HCT116 (cell line): Measurements from ENCODE around the gene ACOX3. TPM values are rescaled to one million over a fixed set of nuclear protein-coding genes. Genes with fewer than 3 reads are reported as not detected.

ENCODE experiments used
- ATAC-seq: fragments of 200-7000 bp; cut with Tn5 transposase; 2 replicates; pipeline ENCODE4 v1.9.1; 2020; ENCODE audit warnings: mild to moderate bottlenecking, moderate library complexity
- BruUV-seq: library from RNA; stranded (reverse); fragments of 400-500 nt; replicated peaks from 2 replicates; lab custom pipeline; 2021; lab: Mats Ljungman, UMichigan
- CTCF ChIA-PET: fragments of 300-600 bp; sonication (Branson Sonifier 250); formaldehyde crosslinking; loops from one replicate; lab custom pipeline; 2021; ENCODE audit warnings: antibody characterized with exemption; lab: Charles Lee
- POLR2A ChIA-PET: fragments of 300-600, 350-600 bp; sonication (Branson Sonifier 250); formaldehyde crosslinking; loops from one replicate; lab custom pipeline; 2021; ENCODE audit warnings: antibody characterized with exemption; lab: Charles Lee
- RAD21 ChIA-PET, 2 experiments: fragments of 300-600 bp; sonication (Branson Sonifier 250); formaldehyde crosslinking; loops; one replicate each; lab custom pipeline; 2023; ENCODE audit warnings: low total read pairs in 2 of 2; ENCODE audit not compliant: uncharacterized antibody in 2 of 2, unreplicated experiment in 2 of 2, low non-redundant PET in 1 of 2; lab: Charles Lee
- DNase-seq: peaks from one replicate; pipeline ENCODE4 v3.0.0-alpha.2; 2010; ENCODE audit warnings: low read depth, low spot score
- H2AFZ ChIP-seq: fragments of 200-600 bp; shearing (Covaris generic), sonication (generic); 2 replicates; pipeline ENCODE4 v1.6.1; 2017; ENCODE audit warnings: low read depth, mixed run types, mixed read lengths, antibody characterized with exemption, low read length; ENCODE audit not compliant: poor library complexity, severe bottlenecking
- H3K27ac ChIP-seq: 2 replicates; pipeline ENCODE4 v1.5.1; 2012; ENCODE audit warnings: low read depth, low read length
- H3K27me3 ChIP-seq: fragments of 200-600 bp; sonication (generic); 2 replicates; pipeline ENCODE4 v1.6.1; 2016; ENCODE audit warnings: mixed run types, low read length, mixed read lengths; ENCODE audit not compliant: insufficient read depth
- H3K36me3 ChIP-seq, 2 experiments: fragments of 200-500 bp in 1 of 2; fragments of 200-600 bp in 1 of 2; sonication (Bioruptor generic) in 1 of 2; sonication (generic) in 1 of 2; 2 replicates each; pipeline versions ENCODE4 v1.5.1 to v1.6.1; 2014 to 2016; ENCODE audit warnings: low read length in 2 of 2, inconsistent platforms in 1 of 2, mixed read lengths in 1 of 2, mixed run types in 1 of 2; ENCODE audit not compliant: insufficient read depth in 2 of 2, control insufficient read depth in 1 of 2
- H3K4me1 ChIP-seq, 2 experiments: fragments of 200-600 bp in 1 of 2; sonication (generic) in 1 of 2; 2 replicates each; pipeline versions ENCODE4 v1.5.1 to v1.6.1; 2012 to 2017; ENCODE audit warnings: low read length in 2 of 2, inconsistent platforms in 1 of 2, mild to moderate bottlenecking in 1 of 2, mixed read lengths in 1 of 2, mixed run types in 1 of 2, moderate library complexity in 1 of 2; ENCODE audit not compliant: insufficient read depth in 2 of 2, control insufficient read depth in 1 of 2
- H3K4me2 ChIP-seq: fragments of 200-600 bp; sonication (generic); 2 replicates; pipeline ENCODE4 v1.6.1; 2017; ENCODE audit warnings: mixed run types, low read length, mixed read lengths
- H3K4me3 ChIP-seq, 2 experiments: fragments of 200-600 bp in 1 of 2; sonication (generic) in 1 of 2; replicated peaks in 1 of 2; 2 replicates each; pipeline ENCODE4 v1.5.1; 2011 to 2016; ENCODE audit warnings: low read length in 2 of 2, control low read depth in 1 of 2, low read depth in 1 of 2, mild to moderate bottlenecking in 1 of 2, mixed read lengths in 1 of 2, mixed run types in 1 of 2
- H3K79me2 ChIP-seq: fragments of 200-600 bp; sonication (generic); 2 replicates; pipeline ENCODE4 v1.6.1; 2017; ENCODE audit warnings: mild to moderate bottlenecking, mixed run types, low read length, moderate library complexity, mixed read lengths; ENCODE audit not compliant: insufficient read depth
- H3K9ac ChIP-seq: fragments of 200-600 bp; sonication (generic); 2 replicates; pipeline ENCODE4 v1.6.1; 2016; ENCODE audit warnings: low read length, mixed read lengths
- H3K9me2 ChIP-seq: fragments of 200-600 bp; sonication (generic), shearing (Covaris generic); 2 replicates; pipeline ENCODE4 v1.6.1; 2017; ENCODE audit warnings: mixed run types, mild to moderate bottlenecking, moderate library complexity; ENCODE audit not compliant: insufficient read depth
- H3K9me3 ChIP-seq, 2 experiments: fragments of 200-500 bp in 1 of 2; fragments of 200-600 bp in 1 of 2; sonication (Bioruptor generic) in 1 of 2; sonication (generic) in 1 of 2; 2 replicates each; pipeline ENCODE4 v1.6.1; 2014 to 2017; ENCODE audit warnings: low read length in 2 of 2, mixed read lengths in 2 of 2, inconsistent platforms in 1 of 2, low read depth in 1 of 2, mild to moderate bottlenecking in 1 of 2, mixed run types in 1 of 2, moderate library complexity in 1 of 2; ENCODE audit not compliant: control insufficient read depth in 1 of 2, insufficient read depth in 1 of 2
- H4K20me1 ChIP-seq: fragments of 200-600 bp; sonication (generic), shearing (Covaris generic); 2 replicates; pipeline ENCODE4 v1.6.1; 2017; ENCODE audit warnings: mixed run types, mild to moderate bottlenecking, moderate library complexity; ENCODE audit not compliant: insufficient read depth
- ATF3 ChIP-seq: IDR thresholded peaks from 2 replicates; pipeline ENCODE4 v1.6.1; 2012
- CBX3 ChIP-seq: IDR thresholded peaks from 2 replicates; pipeline ENCODE4 v1.6.1; 2012; ENCODE audit warnings: low read depth
- CEBPB ChIP-seq: IDR thresholded peaks from 2 replicates; pipeline ENCODE4 v1.6.1; 2012; ENCODE audit warnings: low read depth
- EGR1 ChIP-seq: IDR thresholded peaks from 2 replicates; pipeline ENCODE4 v1.6.1; 2012; ENCODE audit warnings: low read depth
- ELF1 ChIP-seq: IDR thresholded peaks from 2 replicates; pipeline ENCODE4 v1.6.1; 2012; ENCODE audit warnings: low read depth, borderline replicate concordance
- EZH2 ChIP-seq: fragments of 200-600 bp; sonication (generic); IDR thresholded peaks from 2 replicates; pipeline ENCODE4 v1.6.1; 2017; ENCODE audit warnings: antibody characterized with exemption, mixed run types
- EZH2phosphoT487 ChIP-seq: fragments of 200-600 bp; IDR thresholded peaks from 2 replicates; pipeline ENCODE4 v1.6.1; 2018; ENCODE audit warnings: antibody characterized with exemption, borderline replicate concordance
- FOSL1 ChIP-seq: IDR thresholded peaks from 2 replicates; pipeline ENCODE4 v1.6.1; 2012; ENCODE audit warnings: low read depth
- JUND ChIP-seq: IDR thresholded peaks from 2 replicates; pipeline ENCODE4 v1.6.1; 2012
- POLR2A ChIP-seq: IDR thresholded peaks from 2 replicates; pipeline ENCODE4 v1.7.0; 2011; ENCODE audit warnings: borderline replicate concordance; ENCODE audit not compliant: insufficient read depth, insufficient read length; ENCODE audit errors: extremely low read depth
- REST ChIP-seq: IDR thresholded peaks from 2 replicates; pipeline ENCODE4 v1.6.1; 2012; ENCODE audit warnings: low read depth
- SIN3A ChIP-seq: IDR thresholded peaks from 2 replicates; pipeline ENCODE4 v1.6.1; 2012; ENCODE audit warnings: low read depth
- TCF7L2 ChIP-seq: IDR thresholded peaks from 2 replicates; pipeline ENCODE4 v1.7.0; 2011; ENCODE audit warnings: borderline replicate concordance, inconsistent platforms; ENCODE audit not compliant: insufficient read depth, insufficient read length; ENCODE audit errors: extremely low read depth
- ZBTB33 ChIP-seq: IDR thresholded peaks from 2 replicates; pipeline ENCODE4 v1.6.1; 2011; ENCODE audit warnings: mild to moderate bottlenecking, low read length, moderate library complexity; ENCODE audit not compliant: insufficient replicate concordance; ENCODE audit errors: extremely low read depth
- ZFX ChIP-seq: fragments of 450-650 bp; IDR thresholded peaks from 2 replicates; pipeline ENCODE4 v1.6.1; 2017
- ZNF274 ChIP-seq: fragments of 200-500 bp; sonication (Bioruptor generic); IDR thresholded peaks from 2 replicates; pipeline ENCODE4 v1.6.1; 2014; ENCODE audit warnings: mild to moderate bottlenecking, low read depth, low read length, inconsistent platforms
- intact Hi-C: fragments of 100-400 bp; cut with micrococcal nuclease; formaldehyde crosslinking; loops from 2 replicates; pipeline ENCODE4 v1.10.0; 2022
- total RNA-seq: library from RNA; stranded (reverse); gene quantifications from one replicate; pipeline ENCODE4 v1.2.1, GENCODE V29; 2021; ENCODE audit not compliant: unreplicated experiment

The ACOX3 gene
- total RNA-seq, 1 experiment from 2014 or later = 16.9 TPM

- no peaks in the 10 kb centered on the region for H3K36me3 ChIP-seq
- no peaks in the 10 kb centered on the region for H3K9me2 ChIP-seq
- no peak overlapping the region for H3K4me3 ChIP-seq
- no peaks in the 10 kb centered on the region for H4K20me1 ChIP-seq
- no peak overlapping the region for H3K9ac ChIP-seq
- peaks cover 0 to 13% of the 10 kb centered on the region in 2 experiments; a peak in 2 of 4 replicates for H3K4me1 ChIP-seq
- no peak overlapping the region for H3K27ac ChIP-seq
- ChIA-PET RAD21 (no interaction called here), POLR2A (no interaction called here), CTCF (interaction anchor here (1.0 kb wide), 1 partner anchor 12 kb away, joined by 3 read pairs; no protein-coding TSS in a partner anchor)
- DNase-seq = no peak
- H2AFZ ChIP-seq = no peak overlapping the region
- H3K4me2 ChIP-seq = no peak overlapping the region
- intact Hi-C loops = no loop called here
- no peaks in the 10 kb centered on the region for H3K27me3 ChIP-seq
- no peaks in the 10 kb centered on the region for H3K79me2 ChIP-seq
- no peak for ATAC-seq
- TF ChIP-seq POLR2A (no peak), ZBTB33 (no peak), ATF3 (no peak), JUND (no peak), ZNF274 (no peak), CEBPB (no peak)
- BruUV-seq = no TSS peak
- no peaks in the 10 kb centered on the region for H3K9me3 ChIP-seq
These were observed 49.5 kb downstream of the ACOX3 start for GRCh38 chr4:8391071-8391470.

GRCh38 chr4:8390577-8390976, 49.9 kb downstream of the ACOX3 start:
- BruUV-seq = no TSS peak
- H3K9me3 ChIP-seq = no peaks in the 10 kb centered on the region
- no peak overlapping the region for H3K9ac ChIP-seq
- POLR2A ChIA-PET = no interaction called here
- H3K36me3 ChIP-seq = no peaks in the 10 kb centered on the region
- H3K27me3 ChIP-seq = no peaks in the 10 kb centered on the region
- CTCF ChIA-PET = interaction anchor here (1.0 kb wide), 1 partner anchor 12 kb away, joined by 3 read pairs; no protein-coding TSS in a partner anchor
- H4K20me1 ChIP-seq = no peaks in the 10 kb centered on the region
- H3K4me2 ChIP-seq = no peak overlapping the region
- RAD21 ChIA-PET = interaction anchor here in 1 of 2 experiments (0.8 kb wide), 1 partner anchor 149 kb away, joined by 4 read pairs; no protein-coding TSS in a partner anchor
- H3K27ac ChIP-seq = no peak overlapping the region
- peaks cover 0 to 13% of the 10 kb centered on the region in 2 experiments; a peak in 2 of 4 replicates for H3K4me1 ChIP-seq
- no peaks in the 10 kb centered on the region for H3K9me2 ChIP-seq
- H2AFZ ChIP-seq = no peak overlapping the region
- no peak for DNase-seq
- no peak overlapping the region for H3K4me3 ChIP-seq
- no peaks in the 10 kb centered on the region for H3K79me2 ChIP-seq
- ATAC-seq = no peak
- intact Hi-C loops = no loop called here
- TF ChIP-seq EZH2 (no peak), EZH2phosphoT487 (no peak), CBX3 (no peak), FOSL1 (no peak), EGR1 (no peak), POLR2A (no peak), CEBPB (no peak), REST (no peak), TCF7L2 (no peak), SIN3A (no peak), ELF1 (no peak), ZFX (no peak)
